NB4 (cell line): ENCODE measurements around the gene OLFM1.

Experiments
- POLR2A ChIP-seq: IDR thresholded peaks from 2 replicates; pipeline ENCODE4 v1.6.1; 2011; ENCODE audit warnings: mild to moderate bottlenecking; ENCODE audit not compliant: insufficient read length; ENCODE audit errors: extremely low read depth
- TF ChIP-seq, protein P1 (sequence below): IDR thresholded peaks from one replicate; pipeline ENCODE4 v1.5.1; 2012; ENCODE audit warnings: low read depth, low read length
- TF ChIP-seq, protein P2 (sequence below): IDR thresholded peaks from 2 replicates; pipeline ENCODE4 v1.6.1; 2011; ENCODE audit warnings: low read depth, low read length

DNA sequence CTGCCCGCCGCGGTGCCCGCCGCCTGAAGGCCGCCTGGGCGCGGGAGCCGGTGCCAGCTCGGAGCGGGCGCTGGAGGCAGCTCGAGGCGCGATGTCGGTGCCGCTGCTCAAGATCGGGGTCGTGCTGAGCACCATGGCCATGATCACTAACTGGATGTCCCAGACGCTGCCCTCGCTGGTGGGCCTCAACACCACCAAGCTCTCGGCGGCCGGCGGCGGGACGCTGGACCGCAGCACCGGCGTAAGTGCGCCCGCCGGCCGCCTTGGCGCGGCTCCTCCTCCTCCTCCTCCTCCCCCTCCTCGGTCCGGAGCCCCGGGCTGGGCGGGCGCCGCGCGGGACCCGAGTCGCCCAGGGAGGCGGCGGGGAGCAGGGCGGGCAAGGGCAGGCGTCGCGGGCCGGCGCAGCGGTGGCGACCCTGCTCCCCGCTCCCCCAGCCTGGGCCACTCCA lies 455 bp downstream of the OLFM1 start:
- TF ChIP-seq, protein P1, sequence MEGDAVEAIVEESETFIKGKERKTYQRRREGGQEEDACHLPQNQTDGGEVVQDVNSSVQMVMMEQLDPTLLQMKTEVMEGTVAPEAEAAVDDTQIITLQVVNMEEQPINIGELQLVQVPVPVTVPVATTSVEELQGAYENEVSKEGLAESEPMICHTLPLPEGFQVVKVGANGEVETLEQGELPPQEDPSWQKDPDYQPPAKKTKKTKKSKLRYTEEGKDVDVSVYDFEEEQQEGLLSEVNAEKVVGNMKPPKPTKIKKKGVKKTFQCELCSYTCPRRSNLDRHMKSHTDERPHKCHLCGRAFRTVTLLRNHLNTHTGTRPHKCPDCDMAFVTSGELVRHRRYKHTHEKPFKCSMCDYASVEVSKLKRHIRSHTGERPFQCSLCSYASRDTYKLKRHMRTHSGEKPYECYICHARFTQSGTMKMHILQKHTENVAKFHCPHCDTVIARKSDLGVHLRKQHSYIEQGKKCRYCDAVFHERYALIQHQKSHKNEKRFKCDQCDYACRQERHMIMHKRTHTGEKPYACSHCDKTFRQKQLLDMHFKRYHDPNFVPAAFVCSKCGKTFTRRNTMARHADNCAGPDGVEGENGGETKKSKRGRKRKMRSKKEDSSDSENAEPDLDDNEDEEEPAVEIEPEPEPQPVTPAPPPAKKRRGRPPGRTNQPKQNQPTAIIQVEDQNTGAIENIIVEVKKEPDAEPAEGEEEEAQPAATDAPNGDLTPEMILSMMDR = no peak
- TF ChIP-seq POLR2A = no peak
- TF ChIP-seq, protein P2, sequence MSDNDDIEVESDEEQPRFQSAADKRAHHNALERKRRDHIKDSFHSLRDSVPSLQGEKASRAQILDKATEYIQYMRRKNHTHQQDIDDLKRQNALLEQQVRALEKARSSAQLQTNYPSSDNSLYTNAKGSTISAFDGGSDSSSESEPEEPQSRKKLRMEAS = no peak
